AG09309 (cell line): ENCODE measurements around the gene BRCC3.

Experiments
- DNase-seq: peaks from one replicate; pipeline ENCODE4 v3.0.0-alpha.2; 2010; ENCODE audit warnings: low read depth
- H3K4me3 ChIP-seq: 2 replicates; pipeline ENCODE4 v1.5.1; 2011; ENCODE audit warnings: mild to moderate bottlenecking, low read depth, low read length, moderate library complexity; ENCODE audit not compliant: control insufficient read depth
- TF ChIP-seq, protein P1 (sequence below): IDR thresholded peaks from 2 replicates; pipeline ENCODE4 v1.5.1; 2011; ENCODE audit warnings: mild to moderate bottlenecking, low read depth, low read length, inconsistent platforms; ENCODE audit not compliant: insufficient read depth, control insufficient read depth; ENCODE audit errors: missing control alignments

Gene BRCC3

DNA sequence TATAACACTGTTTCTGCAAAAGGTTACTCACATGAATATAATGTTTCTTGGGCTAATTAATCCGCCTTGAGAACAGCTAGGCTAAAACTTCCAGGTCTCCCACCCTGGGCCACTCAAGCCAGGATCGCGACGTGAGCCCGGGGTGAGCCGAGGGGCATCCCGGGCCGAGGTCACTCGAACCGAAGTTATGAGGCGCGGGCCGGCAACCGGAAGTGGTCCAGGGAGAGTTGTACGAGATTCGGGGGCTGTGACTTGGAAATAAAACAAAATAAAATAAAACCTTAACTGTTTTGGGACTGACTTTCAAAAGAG lies 689 bp upstream of the BRCC3 start:
- H3K4me3 ChIP-seq, result peak overlapping the region; percentile 62
- no peak for DNase-seq
- TF ChIP-seq, protein P1, sequence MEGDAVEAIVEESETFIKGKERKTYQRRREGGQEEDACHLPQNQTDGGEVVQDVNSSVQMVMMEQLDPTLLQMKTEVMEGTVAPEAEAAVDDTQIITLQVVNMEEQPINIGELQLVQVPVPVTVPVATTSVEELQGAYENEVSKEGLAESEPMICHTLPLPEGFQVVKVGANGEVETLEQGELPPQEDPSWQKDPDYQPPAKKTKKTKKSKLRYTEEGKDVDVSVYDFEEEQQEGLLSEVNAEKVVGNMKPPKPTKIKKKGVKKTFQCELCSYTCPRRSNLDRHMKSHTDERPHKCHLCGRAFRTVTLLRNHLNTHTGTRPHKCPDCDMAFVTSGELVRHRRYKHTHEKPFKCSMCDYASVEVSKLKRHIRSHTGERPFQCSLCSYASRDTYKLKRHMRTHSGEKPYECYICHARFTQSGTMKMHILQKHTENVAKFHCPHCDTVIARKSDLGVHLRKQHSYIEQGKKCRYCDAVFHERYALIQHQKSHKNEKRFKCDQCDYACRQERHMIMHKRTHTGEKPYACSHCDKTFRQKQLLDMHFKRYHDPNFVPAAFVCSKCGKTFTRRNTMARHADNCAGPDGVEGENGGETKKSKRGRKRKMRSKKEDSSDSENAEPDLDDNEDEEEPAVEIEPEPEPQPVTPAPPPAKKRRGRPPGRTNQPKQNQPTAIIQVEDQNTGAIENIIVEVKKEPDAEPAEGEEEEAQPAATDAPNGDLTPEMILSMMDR, result no peak

DNA sequence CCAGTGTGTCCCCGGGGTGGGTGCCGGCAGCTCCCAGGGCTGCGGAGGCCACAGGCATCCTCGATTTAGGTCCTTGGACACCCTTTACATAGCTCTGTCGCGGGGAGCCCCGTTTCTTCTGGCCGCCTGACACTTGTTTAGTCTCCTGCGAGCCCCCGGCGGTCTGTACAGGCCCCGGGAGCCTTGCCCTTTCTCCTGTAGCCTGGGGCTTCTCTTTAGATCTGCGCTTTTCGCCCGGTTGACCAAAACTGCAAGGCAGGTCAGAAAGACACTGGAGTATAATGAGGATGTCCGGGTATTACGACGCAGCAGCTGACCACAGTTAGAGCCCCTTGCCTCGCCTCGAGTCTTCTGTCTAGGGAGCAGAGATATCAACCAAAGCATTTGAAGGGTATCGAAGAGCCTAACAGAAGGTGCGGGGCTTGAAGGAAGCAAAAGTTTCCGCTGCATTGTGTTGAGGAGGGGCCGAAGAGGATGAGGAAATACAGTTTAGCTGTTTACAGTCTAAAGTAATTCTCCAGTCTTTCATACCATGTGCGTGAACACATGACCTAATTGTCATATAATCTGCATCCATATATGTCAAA lies 479 bp downstream of the BRCC3 start:
- TF ChIP-seq, protein P1, result no peak
- DNase-seq, result no peak
- peak overlapping the region; percentile 79 for H3K4me3 ChIP-seq

DNA sequence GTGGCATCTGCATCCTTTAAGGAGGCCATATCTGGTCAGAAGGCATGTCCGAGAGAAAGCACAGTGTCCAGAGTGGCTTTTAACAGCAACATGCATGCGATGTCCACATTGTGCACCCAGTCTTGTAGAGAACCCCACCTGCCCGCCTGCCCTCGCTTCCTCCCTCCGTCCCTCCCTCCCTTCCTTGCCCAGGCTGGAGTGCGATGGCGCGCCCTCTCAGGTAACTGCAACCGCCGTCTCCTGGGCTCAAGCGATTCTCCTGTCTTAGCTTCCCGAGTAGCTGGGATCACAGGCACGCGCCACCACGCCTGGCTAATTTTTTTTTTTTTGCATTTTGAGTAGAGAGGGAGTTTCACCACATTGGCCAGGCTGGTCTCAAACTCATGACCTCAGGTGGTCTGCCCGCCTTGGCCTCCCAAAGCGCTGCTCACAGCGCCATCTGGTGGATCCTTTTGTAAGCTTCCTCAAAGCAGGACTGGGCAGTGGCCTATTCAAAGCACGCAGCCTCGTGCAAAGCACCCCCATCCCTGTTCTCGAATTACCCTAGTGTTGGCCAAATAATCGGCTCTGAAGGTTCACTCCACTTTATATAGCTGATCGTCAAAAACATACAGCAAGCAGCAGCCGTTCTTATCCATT lies 15.0 kb downstream of the BRCC3 start:
- H3K4me3 ChIP-seq, result no peak overlapping the region
- DNase-seq, result no peak
- TF ChIP-seq, protein P1, result peak; percentile 59

DNA sequence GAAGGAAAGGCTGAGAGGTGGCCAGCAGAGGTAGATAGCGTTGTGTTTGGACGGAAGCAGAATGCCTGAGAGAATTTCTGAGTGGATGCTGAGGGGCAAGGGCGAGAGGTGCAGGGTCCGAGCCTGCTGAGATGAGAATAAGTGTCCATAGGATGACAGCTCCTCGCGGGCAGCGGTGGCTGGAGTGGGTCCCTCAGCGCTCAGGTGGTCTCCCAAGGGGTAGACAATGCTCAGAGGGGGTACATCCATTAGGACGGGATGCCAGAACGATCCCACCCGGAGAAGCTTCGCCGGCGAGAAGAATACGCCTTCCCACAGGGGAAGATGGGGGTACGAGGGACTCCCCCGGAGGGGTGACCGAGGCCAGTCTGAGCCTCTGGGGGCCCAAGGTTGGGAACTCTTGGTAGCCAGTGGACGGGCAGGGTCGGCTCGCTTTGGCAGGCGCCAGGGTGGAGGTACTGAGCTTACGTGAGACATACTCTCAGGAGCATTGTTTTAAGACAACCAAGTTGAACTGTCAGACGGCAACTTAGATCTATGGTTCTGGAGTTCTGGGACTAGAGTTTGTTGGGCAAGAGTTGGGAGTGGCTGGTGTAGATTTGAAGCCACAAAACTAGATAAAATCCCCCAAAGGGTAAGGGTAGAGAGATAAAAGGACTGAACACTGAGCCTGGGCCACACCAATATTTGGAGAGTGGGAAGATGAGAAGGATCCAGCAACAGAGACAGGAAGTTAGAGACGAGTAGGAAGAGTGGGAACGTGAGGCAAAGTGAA lies 15.8 kb downstream of the BRCC3 start:
- no peak overlapping the region for H3K4me3 ChIP-seq
- no peak for DNase-seq
- TF ChIP-seq, protein P1, result no peak

DNA sequence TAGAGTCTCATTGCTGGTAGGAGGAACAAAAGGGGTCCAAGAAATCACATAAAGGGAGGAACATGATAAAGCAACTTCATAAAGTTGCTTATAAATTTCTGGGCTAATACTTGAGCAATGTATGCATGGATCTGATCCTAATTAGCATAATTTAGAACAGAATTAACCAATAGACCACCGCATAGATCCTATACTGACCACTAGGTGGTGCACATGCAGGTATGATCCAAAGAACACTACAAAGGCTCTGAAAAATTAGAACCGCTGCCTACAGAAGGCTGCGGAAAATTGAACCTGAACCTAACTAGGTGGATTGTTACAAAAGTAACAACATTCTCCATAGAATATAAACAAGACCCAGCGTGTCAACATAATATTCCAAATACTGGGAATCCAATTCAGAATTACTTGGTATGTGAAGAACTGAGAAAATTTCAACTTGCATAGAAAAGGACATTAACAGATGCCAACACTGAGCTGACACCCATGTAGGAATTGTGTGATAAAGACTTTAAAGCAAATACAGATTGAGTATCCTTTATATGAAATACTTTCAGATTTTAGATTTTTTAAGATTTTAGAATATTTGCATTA lies 23.3 kb downstream of the BRCC3 start:
- no peak overlapping the region for H3K4me3 ChIP-seq
- DNase-seq, result no peak
- TF ChIP-seq, protein P1, result peak; percentile 47

DNA sequence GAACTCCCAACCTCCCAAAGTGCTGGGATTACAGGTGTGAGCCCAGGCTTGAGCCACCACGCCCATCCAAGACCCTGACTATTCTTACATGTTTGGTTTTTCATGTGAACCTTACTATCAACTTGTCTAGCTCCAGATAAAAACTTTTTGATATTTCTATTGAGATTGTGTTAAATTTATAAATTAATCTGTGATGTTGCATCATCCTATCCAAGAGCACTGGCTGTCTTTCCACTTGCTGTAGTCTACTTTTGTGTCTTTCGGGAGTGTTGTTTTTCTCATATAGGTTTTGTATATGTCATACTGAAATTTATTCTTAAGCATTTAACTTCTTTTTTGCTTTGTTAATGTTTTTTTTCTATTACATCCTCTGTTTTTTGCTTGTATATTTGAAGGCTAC lies 34.6 kb downstream of the BRCC3 start:
- no peak for DNase-seq
- TF ChIP-seq, protein P1, result no peak
- no peak overlapping the region for H3K4me3 ChIP-seq
